Epidermal melanocyte (primary cell): ENCODE data around the gene KRIT1.

Source experiments
- DNase-seq: peaks from one replicate; pipeline ENCODE4 v3.0.0; 2011; ENCODE audit warnings: low spot score; ENCODE audit not compliant: insufficient read length

Gene KRIT1

DNA sequence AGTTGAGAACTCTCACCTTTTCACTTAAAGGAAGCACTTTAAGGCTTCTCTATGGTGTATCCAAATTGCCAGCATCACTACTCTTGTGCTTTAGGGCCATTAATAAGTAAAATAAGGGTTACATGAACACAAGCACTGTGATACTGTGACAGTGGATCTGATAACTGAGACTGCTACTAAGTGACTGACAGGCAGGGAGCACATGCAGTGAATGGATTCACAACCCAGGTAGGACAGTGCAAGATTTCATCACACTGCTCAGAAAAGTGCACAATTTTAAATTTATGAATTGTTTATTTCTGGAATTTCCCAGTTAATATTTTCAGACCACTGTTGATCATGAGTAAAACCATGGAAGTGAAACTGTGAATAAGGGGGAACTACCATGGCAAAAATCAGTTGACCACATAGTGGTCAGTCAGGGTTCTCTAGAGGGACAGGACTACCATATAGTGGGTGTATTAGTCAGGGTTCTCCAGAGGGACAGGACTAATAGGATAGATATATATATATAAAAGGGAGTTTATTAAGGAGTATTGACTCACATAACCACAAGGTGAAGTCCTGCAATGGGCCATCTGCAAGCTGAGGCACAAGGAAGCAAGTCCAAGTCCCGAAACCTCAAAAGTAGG, 90.5 kb downstream of the KRIT1 start:
- DNase-seq = no peak

DNA sequence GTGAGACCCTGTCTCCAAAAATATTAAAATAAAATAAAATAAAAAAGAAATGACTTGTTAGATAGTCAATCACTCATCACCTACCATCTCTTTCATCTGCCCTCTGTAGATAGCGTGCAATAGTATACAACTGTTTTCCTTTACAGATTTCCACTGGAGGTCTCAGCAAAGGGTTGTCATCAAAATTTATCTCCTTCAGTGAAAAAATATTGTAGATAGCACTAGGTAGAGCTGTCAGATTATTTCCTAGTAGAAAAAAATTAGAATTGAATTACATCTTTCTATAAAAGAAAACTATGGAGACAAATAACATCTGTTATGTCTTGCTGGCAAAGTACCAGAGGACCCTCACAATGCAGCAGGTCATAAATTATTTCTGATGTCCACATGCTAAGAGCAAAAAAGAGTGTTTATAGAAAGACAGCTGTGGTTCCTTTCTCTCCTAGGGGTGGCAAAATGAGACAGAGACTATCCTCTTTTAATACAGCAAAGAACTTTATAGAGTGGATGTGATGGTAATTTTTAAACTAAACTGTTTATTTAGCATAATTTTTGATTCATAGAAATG, 95.2 kb downstream of the KRIT1 start:
- no peak for DNase-seq

DNA sequence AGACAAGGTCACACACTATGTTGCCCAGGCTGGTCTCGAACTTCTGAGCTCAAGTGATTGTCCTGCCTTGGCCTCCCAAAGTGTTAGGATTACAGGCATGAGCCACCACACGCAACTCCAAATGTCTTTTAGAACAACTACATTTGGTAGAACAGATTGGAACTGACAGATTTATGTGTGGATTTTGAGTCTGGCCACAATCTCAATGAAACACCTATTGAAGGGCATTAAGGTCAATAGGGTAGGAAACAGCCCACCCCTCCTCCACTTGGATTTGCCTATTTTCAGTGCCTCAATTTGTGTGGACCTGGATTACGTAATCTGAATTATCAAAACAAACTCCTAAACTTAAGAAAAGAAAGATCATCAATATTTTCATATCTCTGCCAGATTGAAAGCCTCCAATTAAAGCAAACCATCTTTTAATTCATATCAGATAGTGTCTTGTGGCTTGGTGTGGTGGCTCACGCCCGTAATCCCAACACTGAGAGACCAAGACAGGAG, 95.9 kb downstream of the KRIT1 start:
- DNase-seq = no peak
